Thyroid gland (tissue), 4 donors: ENCODE results near the gene FRG2.
"Not testable (repeated sequence)": the region's sequence is repeated elsewhere in the genome, so short reads cannot be mapped to it uniquely, and the experiment has no call there.

Experiments used
- CTCF ChIP-seq, 6 experiments: fragments of 200-600 bp in 3 of 6; fragments of 450-650 bp in 3 of 6; sonication (generic) in 3 of 6; IDR thresholded peaks; one replicate each; pipeline ENCODE4 v1.5.1; 2016 to 2019; ENCODE audit warnings: antibody characterized with exemption in 6 of 6, mild to moderate bottlenecking in 2 of 6, inconsistent platforms in 1 of 6, moderate library complexity in 1 of 6
- POLR2A ChIP-seq, 2 donors: fragments of 450-650 bp; IDR thresholded peaks; one replicate each; pipeline ENCODE4 v1.6.1; 2017; ENCODE audit warnings: antibody characterized with exemption in 2 of 2, mild to moderate bottlenecking in 2 of 2, moderate library complexity in 1 of 2

- not testable (repeated sequence) for TF ChIP-seq CTCF, POLR2A (IDR thresholded peaks at IDR 0.05)
Measured at GRCh38 chr4:190022614-190023281, 4.3 kb downstream of the FRG2 start.
